ENCODE results near the gene SYNE1. TPM values are rescaled to one million over a fixed set of nuclear protein-coding genes. Genes with fewer than 3 reads are reported as not detected.

Gene SYNE1
- total and polyA plus RNA-seq, 10 of the 15 experiments (the other 5 are each of a cell fraction or from before 2014, with no cell fraction given) = 2.3 to 28.7 (median 14.1) TPM

GRCh38 chr6:152233547-152234320, 403.4 kb downstream of the SYNE1 start:
- H3K4me3 ChIP-seq = no peak overlapping the region
- peaks cover 0 to 6% of the 10 kb centered on the region in 2 experiments; a peak in 1 of 4 replicates for H3K36me3 ChIP-seq (ENCODE audit: control insufficient read depth in 2 of 2, insufficient read depth in 2 of 2, low read length in 1 of 2)
- ATAC-seq (no peak), FAIRE-seq (no peak), DNase-seq (ENCODE audit: low read depth, low spot score) (no peak)
- H4K20me1 ChIP-seq (ENCODE audit: control insufficient read depth, insufficient read depth) = no peaks in the 10 kb centered on the region
- H3K27ac ChIP-seq (ENCODE audit: control insufficient read depth, insufficient read depth) = no peak overlapping the region
- POLR2A ChIA-PET = no interaction called here
- WGBS (ENCODE audit: insufficient coverage, insufficient replicate concordance, low lambda C conversion rate, missing lambda C conversion rate) = 87% methylated on average over 12 of the region's 17 CpGs
- intact Hi-C loops (cut with micrococcal nuclease; ENCODE audit: unreplicated experiment) = no loop called here
- H3K4me1 ChIP-seq (ENCODE audit: control insufficient read depth, insufficient read depth, low read length) = no peaks in the 10 kb centered on the region
- in situ Hi-C loops (cut with MboI) = no loop called here
- no peak overlapping the region for H3K4me2 ChIP-seq (ENCODE audit: control insufficient read depth, insufficient read depth)
- no peaks in the 10 kb centered on the region for H3K9me3 ChIP-seq (replicated peaks; ENCODE audit: control insufficient read depth, insufficient read depth, low read length)
- RAD21 ChIA-PET (ENCODE audit: unreplicated experiment) = interaction anchor here (0.6 to 1.2 kb wide), 2 partner anchors 15 to 1338 kb away, joined by 3 read pairs; no protein-coding TSS in a partner anchor
- SMC1A ChIA-PET (ENCODE audit: uncharacterized antibody, unreplicated experiment) = interaction anchor here (1.0 kb wide), 1 partner anchor 49 kb away, joined by 3 read pairs; no protein-coding TSS in a partner anchor
- H3K27me3 ChIP-seq (replicated peaks in 1 of 2; ENCODE audit: control insufficient read depth in 2 of 2, insufficient read depth in 2 of 2, low read length in 1 of 2) = no peaks in the 10 kb centered on the region
- no peak overlapping the region for H2AFZ ChIP-seq (ENCODE audit: control insufficient read depth, low read depth, low read length)
- H3K79me2 ChIP-seq (ENCODE audit: control insufficient read depth, insufficient read depth, low read length) = no peaks in the 10 kb centered on the region
- CTCF ChIA-PET = interaction anchor here (1.0 kb wide), 1 partner anchor 47 kb away, joined by 3 read pairs; no protein-coding TSS in a partner anchor
- TF ChIP-seq ESRRA (IDR thresholded peaks at IDR 0.05; ENCODE audit: low read length) (no peak), POU2F2 (IDR thresholded peaks at IDR 0.05; ENCODE audit: borderline replicate concordance, low read depth, low read length) (no peak), SUPT20H (IDR thresholded peaks at IDR 0.05; ENCODE audit: borderline replicate concordance, control insufficient read depth, low read depth, low read length) (no peak), IKZF2 (IDR thresholded peaks at IDR 0.05) (no peak), NKRF (conservative IDR thresholded peaks at IDR 0.05) (no peak), GATAD2B (conservative IDR thresholded peaks at IDR 0.05; ENCODE audit: low read depth) (no peak), POLR2A (IDR thresholded peaks at IDR 0.05; ENCODE audit: low read depth, low read length) (no peak), ATF7 (IDR thresholded peaks at IDR 0.05; ENCODE audit: low read depth) (no peak), MTA2 (IDR thresholded peaks at IDR 0.05; ENCODE audit: low read depth) (no peak)
- no peak overlapping the region for H3K9ac ChIP-seq (ENCODE audit: control insufficient read depth, insufficient read depth, low read length)
- no TSS peak for BruUV-seq (replicated peaks)
